A204.1 (cell line): ENCODE results near the gene MARCHF10.

ENCODE experiments used
- FAIRE-seq: peaks from 2 replicates; lab custom pipeline; 2012; peaks lifted over from hg19 to GRCh38; lab: Jason Lieb, UNC

MARCHF10 gene

DNA sequence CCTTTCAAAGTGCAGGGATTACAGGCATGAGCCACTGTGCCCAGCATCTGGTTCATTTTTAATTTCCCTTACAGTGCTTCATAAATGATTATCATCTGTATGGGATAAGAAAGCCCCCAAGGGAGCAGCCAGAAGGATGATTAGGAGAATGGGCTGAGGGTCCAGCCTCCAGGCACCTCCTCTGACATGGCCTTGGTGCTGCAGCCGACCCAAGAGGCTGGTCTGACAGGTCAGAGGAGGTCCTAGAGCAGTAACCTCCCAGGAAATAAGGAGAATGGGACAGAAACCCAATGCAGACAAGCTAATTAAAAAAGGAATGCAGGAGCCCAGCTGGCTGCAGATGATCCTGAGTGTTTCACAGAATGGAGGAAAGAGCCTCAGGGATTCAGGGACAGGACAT, 151.7 kb downstream of the MARCHF10 start:
- FAIRE-seq = no peak

DNA sequence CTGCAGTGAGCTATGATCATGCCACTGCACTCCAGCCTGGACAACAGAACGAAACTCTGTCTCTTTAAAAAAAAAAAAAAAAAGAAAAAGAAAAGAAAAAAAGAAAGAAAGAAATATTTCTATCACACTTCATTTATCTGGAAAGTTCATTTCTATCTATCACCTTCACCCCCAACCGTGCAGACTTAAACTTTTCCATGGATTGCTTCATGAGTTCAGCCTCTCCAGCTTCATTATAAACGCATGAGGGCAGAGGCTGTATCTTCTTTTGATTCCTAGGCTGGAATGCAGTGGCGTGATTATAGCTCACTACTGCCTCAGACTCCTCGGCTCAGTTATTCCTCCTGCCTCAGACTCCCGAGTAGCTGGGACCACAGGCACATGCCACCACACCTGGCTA, 152.5 kb downstream of the MARCHF10 start:
- no peak for FAIRE-seq

DNA sequence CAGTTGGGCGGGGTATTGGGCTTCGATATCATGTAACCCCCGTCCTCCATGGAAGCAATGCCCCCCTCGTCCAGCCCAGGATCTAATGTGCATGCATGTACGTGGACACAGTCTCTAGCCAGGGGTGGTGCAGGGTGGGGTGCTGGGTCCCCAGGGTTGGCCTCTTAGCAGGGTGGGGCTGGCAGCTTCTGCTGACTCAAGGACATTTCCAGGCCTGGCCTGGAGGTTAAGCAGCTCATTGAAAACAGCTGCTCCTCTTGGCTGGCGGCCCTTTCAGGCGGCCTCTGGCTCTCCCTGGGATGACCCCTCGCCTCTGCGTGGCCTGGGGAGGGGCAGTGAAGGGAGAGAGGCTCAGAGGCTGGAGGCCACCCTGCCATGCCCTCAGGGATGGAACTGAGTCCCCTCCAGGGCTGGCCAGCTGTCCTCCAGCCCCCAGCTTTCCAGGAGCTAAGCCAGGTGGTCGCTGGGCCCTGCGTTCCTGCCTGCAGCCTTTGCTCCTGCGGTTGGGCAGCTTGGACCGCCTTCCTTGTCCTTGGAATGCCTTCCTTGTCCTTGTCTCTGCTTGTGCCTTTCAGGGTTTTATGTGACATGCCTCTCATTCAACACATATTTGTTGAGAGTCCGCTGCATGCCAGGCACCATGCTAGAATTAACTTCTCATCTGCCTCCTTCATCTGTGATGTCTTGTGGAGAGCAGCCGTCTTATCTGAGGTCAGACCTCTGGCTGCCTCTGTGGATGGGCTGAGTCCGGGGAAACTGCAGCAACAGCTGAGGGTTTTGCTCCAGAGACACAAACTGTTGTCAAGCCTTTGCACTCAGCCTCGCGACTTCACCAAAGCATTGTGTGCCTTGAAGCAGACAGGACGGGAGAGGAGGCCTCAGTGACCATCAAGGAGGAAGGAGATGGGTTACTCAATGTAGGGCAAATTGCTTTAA, 154.0 kb downstream of the MARCHF10 start:
- FAIRE-seq = no peak

DNA sequence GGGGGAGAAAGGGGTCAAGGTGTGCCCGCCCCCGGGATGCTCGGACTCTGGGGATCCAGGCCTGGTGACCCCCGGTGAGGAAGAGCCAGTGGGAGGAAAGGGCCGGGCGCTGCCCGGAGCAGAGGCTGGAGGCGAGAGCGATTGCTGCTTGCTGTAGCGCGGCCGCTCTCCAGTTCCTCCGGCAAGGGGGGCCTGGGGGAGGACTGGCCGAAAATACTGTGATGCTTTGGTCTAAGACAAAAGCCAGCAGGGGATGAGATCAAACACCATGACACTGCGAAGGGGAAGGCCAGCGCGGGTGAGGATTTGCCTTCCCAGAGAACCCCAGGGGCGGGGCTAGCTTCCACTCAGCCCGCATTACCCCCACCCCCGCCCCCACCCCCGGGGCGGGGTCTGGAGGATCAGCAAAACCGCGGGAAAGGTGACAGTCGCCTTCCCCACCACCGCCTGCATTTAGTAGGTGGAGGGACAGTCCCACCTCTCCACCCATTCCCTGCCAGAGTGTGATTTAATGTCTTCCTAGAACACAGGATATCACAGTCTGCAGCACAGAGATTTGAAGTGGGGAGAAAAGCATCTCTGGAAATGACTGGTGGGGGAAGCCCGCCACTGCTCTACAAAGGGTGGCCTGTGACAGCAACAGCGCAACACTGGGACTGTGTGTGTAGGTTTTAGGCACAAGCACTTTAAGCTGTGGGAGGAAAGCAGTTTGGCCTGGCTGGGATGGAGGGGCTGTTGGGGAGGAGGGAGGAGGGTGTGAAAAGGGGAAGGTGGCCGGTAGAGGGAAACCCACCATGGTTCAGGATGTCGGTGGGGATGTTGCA, 154.9 kb downstream of the MARCHF10 start:
- FAIRE-seq = no peak

DNA sequence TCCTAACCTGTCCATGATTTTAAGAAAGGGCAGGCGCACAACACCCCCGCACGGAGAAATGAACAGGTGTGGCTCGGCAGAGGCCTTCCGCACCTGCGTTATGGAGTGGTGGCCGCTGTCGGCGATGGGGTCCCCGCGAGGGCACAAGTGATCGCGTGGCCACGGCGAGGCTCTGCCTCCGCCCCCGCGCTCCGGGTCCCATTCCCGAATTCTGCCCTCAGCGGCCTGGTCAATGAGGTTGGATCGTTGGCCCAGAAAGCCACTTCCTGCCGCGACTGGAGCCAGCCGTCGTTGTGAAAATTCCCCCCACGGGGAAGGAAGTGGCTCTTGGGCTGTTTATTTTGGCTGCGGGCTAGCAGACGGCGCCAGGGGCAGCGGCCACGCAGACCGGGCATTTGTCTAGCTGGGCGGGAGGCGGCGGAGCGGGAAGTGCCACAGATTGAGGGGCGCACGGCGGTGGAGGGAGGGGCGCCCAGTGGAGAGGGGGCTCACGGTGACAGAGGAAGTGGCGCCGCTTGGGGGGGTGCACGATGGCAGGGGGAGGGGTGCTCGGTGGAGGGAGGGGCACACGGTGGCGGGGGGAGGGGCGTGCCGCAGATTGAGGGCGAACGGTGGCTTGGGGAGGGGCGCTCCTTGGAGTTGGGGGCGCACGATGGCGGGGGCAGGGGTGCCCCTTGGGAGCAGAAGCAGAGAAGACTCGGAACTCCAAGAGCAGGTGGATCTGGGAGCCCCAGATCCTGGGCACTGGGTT, 155.7 kb downstream of the MARCHF10 start:
- FAIRE-seq = no peak
